ENCODE data around the gene PTPRN2.

Gene PTPRN2

GRCh38 chr7:158404031-158404761, 183.4 kb downstream of the PTPRN2 start:
- peak in 2 of 42 donors; percentile 1 to 7 for DNase-seq
- intact Hi-C loops (cut with DNase I), result no loop called here

- peak in 1 of 42 donors; percentile 12 for DNase-seq
- intact Hi-C loops (cut with DNase I), result no loop called here
These were observed 184.4 kb downstream of the PTPRN2 start for GRCh38 chr7:158403013-158403821.

GRCh38 chr7:158402471-158402870, 185.2 kb downstream of the PTPRN2 start:
- DNase-seq, result peak in 12 of 42 donors; percentile 14 to 58 (median 36)

GRCh38 chr7:158401826-158402225, 185.8 kb downstream of the PTPRN2 start:
- intact Hi-C loops (cut with DNase I), result no loop called here
- peak in 1 of 42 donors; percentile 38 for DNase-seq

More at GRCh38 chr7:158402471-158402870, 185.2 kb downstream of the PTPRN2 start:
- intact Hi-C loops (cut with DNase I), result no loop called here

GRCh38 chr7:158401295-158401694, 186.3 kb downstream of the PTPRN2 start:
- intact Hi-C loops (cut with DNase I), result no loop called here
- no peak for DNase-seq

GRCh38 chr7:158400601-158401225, 186.9 kb downstream of the PTPRN2 start:
- peak in 1 of 42 donors; percentile 30 for DNase-seq

GRCh38 chr7:158399762-158400161, 187.9 kb downstream of the PTPRN2 start:
- intact Hi-C loops (cut with DNase I), result no loop called here
- peak in 1 of 42 donors; percentile 19 for DNase-seq

More at GRCh38 chr7:158400601-158401225, 186.9 kb downstream of the PTPRN2 start:
- intact Hi-C loops (cut with DNase I), result no loop called here

GRCh38 chr7:158398750-158399149, 188.9 kb downstream of the PTPRN2 start:
- intact Hi-C loops (cut with DNase I), result no loop called here
- DNase-seq, result no peak

GRCh38 chr7:158397885-158398284, 189.7 kb downstream of the PTPRN2 start:
- no peak for DNase-seq
- intact Hi-C loops (cut with DNase I), result no loop called here

GRCh38 chr7:158396982-158397862, 190.4 kb downstream of the PTPRN2 start:
- intact Hi-C loops (cut with DNase I), result no loop called here
- peak in 1 of 42 donors; percentile 44 for DNase-seq

- DNase-seq, result peak in 1 of 42 donors; percentile 34
- intact Hi-C loops (cut with DNase I), result no loop called here
These were observed 191.2 kb downstream of the PTPRN2 start for GRCh38 chr7:158396301-158396905.

GRCh38 chr7:158395780-158396278, 191.8 kb downstream of the PTPRN2 start:
- peak in 1 of 42 donors; percentile 43 for DNase-seq
- intact Hi-C loops (cut with DNase I), result no loop called here

GRCh38 chr7:158395349-158395748, 192.3 kb downstream of the PTPRN2 start:
- no peak for DNase-seq
- intact Hi-C loops (cut with DNase I), result no loop called here

- peak in 16 of 42 donors; percentile 22 to 75 (median 48) for DNase-seq
These were observed 192.7 kb downstream of the PTPRN2 start for GRCh38 chr7:158394936-158395335.

GRCh38 chr7:158393926-158394625, 193.5 kb downstream of the PTPRN2 start:
- intact Hi-C loops (cut with DNase I), result no loop called here
- no peak for DNase-seq

More at GRCh38 chr7:158394936-158395335, 192.7 kb downstream of the PTPRN2 start:
- intact Hi-C loops (cut with DNase I), result no loop called here

- intact Hi-C loops (cut with DNase I), result no loop called here
- no peak for DNase-seq
These were observed 195.4 kb downstream of the PTPRN2 start for GRCh38 chr7:158392251-158392650.

GRCh38 chr7:158391541-158391940, 196.1 kb downstream of the PTPRN2 start:
- DNase-seq, result no peak
- intact Hi-C loops (cut with DNase I), result no loop called here

Measured in head of caudate nucleus (tissue), 42 donors.